M059J (cell line): ENCODE measurements around the gene KIF21A. TPM values are rescaled to one million over a fixed set of nuclear protein-coding genes. Genes with fewer than 3 reads are reported as not detected.
A peak's percentile ranks its signal among the peaks of the same experiment; 100 is the strongest.

Experiments used
- DNase-seq: peaks from one replicate; pipeline ENCODE4 v3.0.0-alpha.2; 2012; ENCODE audit warnings: low read depth
- total RNA-seq: library from RNA; depleted of rRNA; stranded (reverse); fragments of >200 nt; shearing (Covaris generic); gene quantifications from 2 replicates; pipeline ENCODE4 v1.2.3, GENCODE V29; 2014; rRNA removed

KIF21A gene
- total RNA-seq, 1 experiment from 2014 or later = 6.6 TPM

DNA sequence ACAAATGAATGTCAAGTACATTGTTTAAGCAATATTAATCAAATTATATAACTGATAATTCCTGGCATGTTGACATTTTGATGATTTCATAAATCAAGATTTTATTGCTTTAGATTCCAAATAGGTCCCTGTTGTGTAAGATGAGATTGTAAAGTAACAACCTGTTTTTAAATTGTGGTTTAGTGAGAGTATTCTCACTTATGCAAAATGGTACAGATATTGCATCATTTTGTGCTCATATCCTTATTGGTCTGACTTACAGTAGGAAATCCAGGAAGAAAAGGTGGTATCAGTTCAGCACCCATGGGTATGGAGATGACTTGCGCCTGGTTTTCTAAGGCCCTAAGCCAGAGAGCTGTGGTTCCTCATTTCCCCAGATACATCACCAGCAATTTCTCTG, 165.5 kb downstream of the KIF21A start:
- no peak for DNase-seq

DNA sequence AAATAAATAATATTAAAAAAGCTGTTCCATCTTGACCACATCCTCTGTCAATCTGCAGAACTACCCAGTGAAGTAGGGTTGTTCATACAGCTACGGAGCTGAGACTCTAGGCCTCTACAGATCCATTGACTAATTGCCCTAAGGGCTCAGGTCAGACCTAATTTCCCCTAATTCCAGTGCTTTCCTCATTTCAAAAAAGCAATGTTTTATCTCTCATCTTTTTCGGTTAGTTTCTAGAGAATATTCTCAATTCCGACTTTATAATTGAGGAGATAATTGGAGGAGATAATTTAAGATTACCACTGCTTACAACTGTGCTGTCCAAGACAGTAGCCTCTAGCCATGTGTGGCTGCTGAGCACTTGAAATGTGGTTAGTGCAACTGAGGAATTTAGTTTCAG, 167.1 kb downstream of the KIF21A start:
- peak; percentile 22 for DNase-seq

DNA sequence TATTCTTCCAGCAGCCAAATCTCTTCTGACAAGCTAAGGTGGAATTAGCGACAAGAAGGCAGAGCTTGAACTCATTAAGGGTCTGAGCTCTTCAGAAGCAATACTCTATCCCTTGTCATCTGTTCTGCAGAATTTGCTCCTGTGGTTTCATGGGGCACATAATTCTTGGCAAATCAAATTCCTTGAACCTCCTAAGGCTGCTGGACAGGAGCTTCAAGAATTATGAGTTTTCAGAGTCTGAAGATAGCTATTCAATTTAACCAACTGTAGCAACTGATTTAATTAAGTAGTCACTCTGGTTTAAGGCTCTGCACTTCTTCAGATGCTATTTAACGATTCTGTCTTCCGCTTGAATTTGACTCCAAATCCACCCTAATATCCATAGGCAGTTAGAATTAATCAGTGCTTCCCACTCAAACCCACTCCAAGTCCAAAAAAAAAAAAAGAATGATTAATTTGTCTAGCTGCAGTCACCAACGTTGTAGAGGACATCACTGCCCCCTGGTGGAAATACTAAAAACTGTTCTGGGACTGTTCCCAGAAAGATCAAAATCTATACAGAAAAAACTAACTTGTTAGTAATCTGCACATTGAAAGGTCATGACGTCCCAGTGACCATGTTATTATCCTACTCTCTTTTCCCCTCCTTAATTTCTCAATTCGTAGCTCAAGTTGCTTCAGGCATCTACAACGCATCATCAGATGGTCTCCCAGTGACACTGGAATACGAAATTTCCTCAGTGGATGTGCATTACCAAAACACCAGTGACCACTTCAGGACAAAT, 169.9 kb downstream of the KIF21A start:
- peak; percentile 40 for DNase-seq

DNA sequence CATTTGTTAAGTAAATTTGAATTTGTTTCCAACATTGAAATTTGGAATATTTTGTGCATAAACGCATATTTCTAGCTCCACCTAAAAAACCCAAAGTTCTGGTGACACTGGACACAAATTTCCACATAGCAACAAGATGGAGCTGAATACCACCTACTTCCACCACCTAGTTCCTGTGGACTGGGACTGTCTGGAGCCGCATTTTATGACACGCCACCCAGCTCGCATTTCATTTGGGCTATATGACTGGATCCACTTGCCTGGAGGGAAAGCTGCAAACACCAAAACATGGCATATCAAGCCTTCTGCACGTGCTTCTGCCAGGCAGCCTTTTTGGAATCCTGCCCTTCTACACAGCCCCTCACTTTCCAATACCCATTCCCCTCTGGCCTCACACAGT, 173.4 kb downstream of the KIF21A start:
- no peak for DNase-seq

DNA sequence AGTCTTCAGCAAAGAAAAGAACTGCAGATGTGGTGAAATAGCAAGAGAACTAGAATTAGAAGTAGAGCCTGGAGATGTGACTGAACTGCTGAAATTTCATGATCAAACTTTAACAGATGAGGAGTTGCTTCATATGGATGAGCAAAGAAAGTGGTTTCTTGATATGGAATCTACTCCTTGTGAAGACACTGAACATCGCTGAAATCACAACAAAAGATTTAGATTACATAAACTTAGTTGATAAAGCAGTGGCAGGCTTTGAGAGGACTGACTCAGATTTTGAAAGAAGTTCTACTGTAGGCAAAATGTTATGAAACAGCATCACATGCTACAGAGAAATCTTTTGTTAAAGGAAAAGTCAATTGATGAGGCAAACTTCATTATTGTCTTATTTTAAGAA, 175.0 kb downstream of the KIF21A start:
- DNase-seq = no peak

DNA sequence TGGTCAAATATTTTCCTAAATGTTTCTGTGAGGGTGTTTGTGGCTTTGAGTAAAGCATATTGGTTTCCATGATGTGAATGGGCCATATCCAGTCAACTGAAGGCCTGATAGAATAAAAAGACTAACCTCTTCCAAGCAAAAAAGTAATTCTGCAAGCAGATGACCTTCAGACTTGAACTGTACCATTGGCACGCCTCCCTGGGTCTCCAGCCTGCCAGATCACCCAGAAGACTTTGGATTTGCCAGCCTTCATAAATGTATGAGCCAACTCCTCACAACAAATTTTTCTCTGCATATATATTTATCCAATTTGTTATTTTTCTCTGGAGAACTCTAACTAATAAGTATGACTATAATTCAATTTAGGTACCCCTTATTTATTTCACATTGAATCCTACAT, 190.3 kb downstream of the KIF21A start:
- no peak for DNase-seq

Other genes with a start within 250 kb of the KIF21A start
- 0.02 TPM in 1 of 2 replicates, not detected in the other for gene ABCD2, start 176.7 kb upstream of the KIF21A start, total RNA-seq